Stimulated activated CD4-positive, alpha-beta T cell treated with anti-CD3 and anti-CD28 coated beads, Interleukin-4, amount 100 ng/mL, for 24 hours (primary cell): ENCODE results near the gene CLEC10A.
"Not testable (repeated sequence)": the region's sequence is repeated elsewhere in the genome, so short reads cannot be mapped to it uniquely, and the experiment has no call there.

Experiments
- DNase-seq: peaks from one replicate; pipeline ENCODE4 v3.0.0-alpha.2; 2020

Gene CLEC10A

GRCh38 chr17:7108560-7108925, 28.5 kb upstream of the CLEC10A start:
- DNase-seq: no peak

GRCh38 chr17:7107795-7108559, 27.9 kb upstream of the CLEC10A start:
- no peak for DNase-seq

DNA sequence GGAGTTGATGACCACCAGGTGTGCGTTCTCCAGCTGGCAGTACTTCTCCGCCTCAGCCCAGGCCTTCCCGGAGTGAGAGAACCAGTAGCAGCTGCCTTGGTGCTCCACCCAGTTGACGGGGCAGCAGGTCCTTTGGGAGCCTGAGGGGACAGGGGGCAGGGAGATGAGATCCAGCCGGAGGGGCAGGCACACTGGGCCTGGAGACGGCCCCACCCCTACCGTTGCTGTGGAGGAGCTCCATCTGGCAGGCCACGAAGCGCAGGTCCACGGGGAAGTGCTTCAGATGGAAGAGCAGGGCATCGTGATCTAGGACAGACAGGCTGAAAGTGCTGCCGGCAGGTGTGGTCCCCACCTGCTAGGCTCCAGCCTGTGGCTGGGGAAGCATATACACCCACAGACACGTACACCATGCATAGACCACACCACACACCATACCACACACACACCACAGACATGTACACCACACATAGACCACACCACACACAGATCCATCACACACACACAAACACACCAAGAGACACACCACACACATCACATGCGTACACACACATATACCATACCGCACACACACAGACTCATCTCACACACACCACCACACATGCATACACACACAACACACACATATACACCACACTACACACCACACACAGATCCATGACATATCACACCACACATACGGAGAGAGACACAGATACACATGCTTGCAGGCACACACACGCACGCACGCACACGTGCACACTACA, 27.1 kb upstream of the CLEC10A start:
- no peak for DNase-seq

- no peak for DNase-seq
Observed at GRCh38 chr17:7102421-7102820, 22.4 kb upstream of the CLEC10A start.

- DNase-seq: no peak
Observed at GRCh38 chr17:7101531-7101930, 21.5 kb upstream of the CLEC10A start.

DNA sequence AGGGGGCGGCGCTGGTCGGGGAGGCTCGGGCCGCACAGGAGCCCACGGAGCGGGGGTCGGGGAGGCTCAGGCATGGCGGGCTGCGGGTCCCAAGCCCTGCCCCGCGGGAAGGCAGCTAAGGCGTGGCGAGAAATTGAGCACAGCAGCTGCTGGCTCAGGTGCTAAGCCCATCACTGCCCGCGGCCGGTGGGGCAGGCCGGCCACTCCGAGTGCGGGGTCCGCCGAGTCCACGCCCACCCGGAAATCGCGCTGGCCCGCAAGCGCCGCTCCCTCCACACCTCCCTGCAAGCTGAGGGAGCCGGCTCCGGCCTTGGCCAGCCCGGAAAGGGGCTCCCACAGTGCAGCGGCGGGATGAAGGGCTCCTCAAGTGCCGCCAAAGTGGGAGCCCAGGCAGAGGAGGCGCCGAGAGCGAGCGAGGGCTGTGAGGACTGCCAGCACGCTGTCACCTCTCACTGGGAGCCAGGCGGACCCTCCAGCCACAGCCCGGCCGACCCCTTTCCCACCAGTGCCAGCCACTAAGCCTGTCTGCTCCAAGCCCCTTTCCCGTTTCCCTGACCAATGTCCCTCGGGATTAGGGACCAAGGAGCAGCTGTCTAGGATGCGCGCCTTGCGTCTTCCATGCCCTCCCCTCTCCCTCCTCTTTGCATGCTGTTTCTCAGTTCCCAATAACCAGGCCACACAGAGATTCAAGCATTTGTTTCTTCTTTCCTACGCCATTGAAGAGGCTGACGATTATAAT, 20.8 kb upstream of the CLEC10A start:
- not testable (repeated sequence) for DNase-seq

DNA sequence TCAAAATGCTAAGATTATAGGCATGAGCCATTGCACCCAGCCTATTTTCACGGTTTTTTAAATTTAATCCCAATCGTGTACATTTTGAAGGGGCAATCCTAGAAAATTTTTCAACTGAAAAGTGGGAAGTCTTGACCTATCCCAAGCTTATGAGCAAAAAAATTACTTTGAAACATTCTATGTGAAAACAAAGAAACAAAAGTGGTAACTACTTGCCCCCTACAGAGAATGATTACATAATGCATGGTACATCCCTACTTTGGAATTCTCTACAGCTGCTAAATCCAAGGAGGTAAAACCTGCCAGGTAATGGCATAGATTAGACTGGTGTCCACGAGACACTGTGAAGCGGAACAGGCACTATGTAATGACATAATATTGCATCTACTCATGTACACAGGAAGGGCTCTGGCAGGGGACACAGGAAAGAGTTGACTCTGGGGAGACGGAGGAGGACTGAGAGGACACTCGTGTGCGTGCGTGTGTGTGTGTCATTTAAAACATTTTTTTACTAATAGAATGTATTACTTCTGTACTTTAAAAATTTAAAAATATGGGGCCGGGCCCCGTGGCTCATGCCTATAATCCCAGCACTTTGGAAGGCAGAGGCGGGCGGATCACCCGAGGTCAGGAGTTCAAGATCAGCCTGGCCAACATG, 18.9 kb upstream of the CLEC10A start:
- DNase-seq: no peak

DNA sequence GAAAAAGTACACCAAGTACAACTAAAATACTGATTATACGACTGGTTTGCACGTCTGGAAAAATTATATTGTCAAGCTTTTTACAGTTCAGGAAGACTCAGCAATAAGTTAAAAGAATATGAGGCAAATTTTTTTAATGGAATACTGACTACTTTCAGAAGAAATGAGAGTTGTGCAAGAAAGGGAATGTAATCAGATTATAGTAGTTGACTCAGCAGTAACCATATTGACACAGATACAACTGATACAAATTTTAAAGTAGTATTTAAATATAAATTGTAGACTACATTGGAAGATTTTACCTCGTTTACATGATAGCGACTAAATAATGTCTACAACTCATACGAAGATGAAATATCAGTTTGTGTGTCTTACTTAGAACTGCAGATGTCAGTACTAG, 17.9 kb upstream of the CLEC10A start:
- no peak for DNase-seq

GRCh38 chr17:7095625-7096024, 15.6 kb upstream of the CLEC10A start:
- DNase-seq: no peak

DNA sequence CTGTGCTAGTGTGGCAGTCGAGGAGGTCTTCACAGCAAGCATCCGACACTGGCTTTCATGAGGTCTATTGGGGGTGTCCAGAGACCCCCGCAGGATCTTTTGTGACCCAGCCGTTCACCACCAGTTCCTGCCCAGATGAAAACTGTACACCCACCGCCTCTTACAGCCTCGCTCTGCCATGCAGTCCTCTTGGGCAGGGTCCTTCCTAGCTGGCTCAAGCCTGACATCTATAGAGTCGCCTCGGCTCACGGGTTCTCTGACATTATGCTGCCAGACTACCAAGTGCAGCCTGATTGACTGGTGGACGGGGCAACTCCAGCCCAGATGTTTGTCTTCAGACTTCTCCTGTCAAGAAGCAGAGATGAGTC, 14.6 kb upstream of the CLEC10A start:
- DNase-seq: no peak

GRCh38 chr17:7091311-7092005, 11.4 kb upstream of the CLEC10A start:
- peak; percentile 23 for DNase-seq

DNA sequence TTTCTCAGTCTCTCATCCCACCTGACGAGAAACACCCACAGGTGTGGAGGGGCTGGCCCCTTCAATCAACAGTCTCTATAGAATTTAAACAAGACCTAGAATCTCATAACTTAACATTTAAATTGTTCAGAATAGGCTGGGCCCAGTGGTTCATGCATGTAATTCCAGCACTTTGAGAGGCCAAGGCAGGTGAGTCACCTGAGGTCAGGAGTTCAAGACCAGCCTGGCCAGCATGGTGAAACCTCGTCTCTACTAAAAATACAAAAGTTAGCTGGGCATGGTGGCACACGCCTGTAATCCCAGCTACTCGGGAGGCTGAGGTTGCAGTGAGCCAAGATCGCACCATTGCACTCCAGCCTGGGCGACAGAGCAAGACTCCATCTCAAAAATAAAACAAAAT, 9.5 kb upstream of the CLEC10A start:
- not testable (repeated sequence) for DNase-seq

DNA sequence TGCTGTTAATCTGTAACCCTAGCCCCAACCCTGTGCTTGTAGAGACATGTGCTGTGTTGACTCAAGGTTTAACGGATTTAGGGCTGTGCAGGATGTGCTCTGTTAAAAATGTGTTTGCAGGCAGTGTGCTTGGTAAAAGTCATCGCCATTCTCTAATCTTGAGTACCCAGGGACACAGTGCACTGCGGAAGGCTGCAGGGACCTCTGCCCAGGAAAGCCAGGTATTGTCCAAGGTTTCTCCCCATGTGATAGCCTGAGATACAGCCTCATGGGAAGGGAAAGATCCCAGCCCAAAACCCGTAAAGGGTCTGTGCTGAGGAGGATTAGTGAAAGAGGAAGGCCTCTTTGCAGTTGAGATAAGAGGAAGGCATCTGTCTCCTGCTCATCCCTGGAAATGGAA, 8.4 kb upstream of the CLEC10A start:
- not testable (repeated sequence) for DNase-seq

GRCh38 chr17:7084088-7084487, 4.0 kb upstream of the CLEC10A start:
- no peak for DNase-seq

DNA sequence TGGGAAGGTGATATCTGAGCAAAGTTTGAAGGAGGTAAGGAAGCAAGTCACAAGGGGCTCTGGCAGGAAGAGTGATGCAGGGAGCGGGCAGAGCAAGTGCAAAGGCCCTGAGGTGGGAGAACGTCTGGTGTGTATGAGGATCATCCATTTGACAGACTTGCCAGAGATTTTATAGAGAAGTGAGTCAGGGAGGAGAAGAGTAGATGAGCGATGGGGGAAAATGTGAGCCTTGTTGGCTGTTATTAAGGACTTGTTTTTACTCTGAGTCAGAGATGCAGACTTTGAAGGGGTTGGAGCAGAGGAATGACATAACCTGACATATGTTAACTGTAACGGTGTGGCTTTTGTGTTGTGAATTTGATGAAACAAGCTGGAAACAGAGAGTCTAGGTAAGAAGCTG, 3.5 kb upstream of the CLEC10A start:
- DNase-seq: no peak

- DNase-seq: peak; percentile 6
Observed at GRCh38 chr17:7081341-7082062, 1.5 kb upstream of the CLEC10A start.

- DNase-seq: no peak
Observed at GRCh38 chr17:7080456-7081041, 498 bp upstream of the CLEC10A start.

DNA sequence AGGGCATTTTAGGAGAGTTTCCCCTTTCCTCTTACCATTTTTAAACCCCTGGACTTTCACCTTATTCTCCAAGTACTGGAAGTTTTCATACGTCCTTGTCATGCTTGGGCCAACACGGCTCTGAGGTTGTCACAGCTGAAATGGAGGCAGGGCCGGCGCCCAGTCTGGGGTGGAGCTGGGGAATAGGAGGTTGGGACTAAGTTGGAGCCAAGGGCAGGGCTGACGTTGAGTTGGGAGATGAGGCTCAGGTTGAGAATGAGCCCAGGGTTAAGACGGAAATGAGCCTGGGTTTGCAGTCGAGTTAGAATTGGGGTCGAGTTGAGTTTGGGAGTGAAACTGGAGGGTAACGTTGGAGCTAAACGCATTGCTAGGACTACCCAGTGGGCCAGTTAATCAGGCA, 1.3 kb downstream of the CLEC10A start:
- DNase-seq: no peak

- DNase-seq: no peak
Observed at GRCh38 chr17:7077911-7078546, 2.0 kb downstream of the CLEC10A start.

DNA sequence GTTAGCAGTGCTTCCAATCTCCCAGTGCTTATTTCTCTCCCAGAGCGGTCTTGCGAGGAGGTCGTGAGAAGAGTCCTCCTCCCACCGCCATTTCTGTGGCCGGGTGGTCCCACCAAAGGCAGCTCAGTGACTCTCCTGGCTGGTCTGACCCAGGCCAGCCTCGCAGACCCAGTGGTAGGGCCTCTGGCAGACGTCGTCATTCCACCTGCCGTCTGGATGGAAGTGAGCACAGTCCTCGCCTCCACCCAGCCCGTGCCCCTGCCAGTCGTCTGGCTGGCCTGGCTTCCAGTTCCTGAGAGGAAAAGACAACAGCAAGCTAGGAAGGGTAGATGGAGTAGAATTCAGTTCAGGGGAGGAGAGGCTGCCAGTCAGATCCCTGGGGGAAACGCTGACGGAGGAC, 5.1 kb downstream of the CLEC10A start:
- DNase-seq: no peak

DNA sequence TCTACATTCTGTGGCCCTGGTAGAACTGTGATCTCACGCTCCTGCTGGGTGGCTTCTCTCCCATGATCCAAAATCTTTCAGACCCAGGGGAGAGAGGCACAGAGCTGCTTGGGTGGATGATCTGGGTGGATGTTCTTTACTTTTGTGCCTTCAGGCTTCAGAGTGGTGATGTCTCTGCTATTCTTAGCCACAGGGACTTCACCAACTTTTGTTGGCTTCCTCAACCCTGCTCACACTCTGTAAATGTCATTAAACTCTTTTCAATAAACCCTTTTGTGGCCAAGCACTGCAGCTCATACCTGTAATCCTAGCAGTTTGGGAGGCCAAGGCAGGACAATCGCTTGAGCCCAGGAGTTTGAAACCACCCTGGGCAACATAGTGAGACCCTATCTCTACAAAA, 7.6 kb downstream of the CLEC10A start:
- DNase-seq: no peak
